Coronary artery (tissue), 2 donors: Measurements from ENCODE around the gene LHFPL6.

Experiments
- DNase-seq: peaks from one replicate; pipeline ENCODE4 v3.0.0-alpha.2; 2017; ENCODE audit warnings: low spot score
- H3K27ac ChIP-seq, 2 donors: fragments of 200-600 bp; sonication (generic); one replicate each; pipeline ENCODE4 v1.5.1; 2016 to 2019
- H3K4me3 ChIP-seq: fragments of 200-600 bp; sonication (generic); 2 replicates; pipeline ENCODE4 v1.5.1; 2016; ENCODE audit warnings: mild to moderate bottlenecking, moderate library complexity
- TF ChIP-seq, protein P1 (sequence below): fragments of 200-600 bp; sonication (generic); IDR thresholded peaks from one replicate; pipeline ENCODE4 v1.5.1; 2019; ENCODE audit warnings: antibody characterized with exemption

Gene LHFPL6

DNA sequence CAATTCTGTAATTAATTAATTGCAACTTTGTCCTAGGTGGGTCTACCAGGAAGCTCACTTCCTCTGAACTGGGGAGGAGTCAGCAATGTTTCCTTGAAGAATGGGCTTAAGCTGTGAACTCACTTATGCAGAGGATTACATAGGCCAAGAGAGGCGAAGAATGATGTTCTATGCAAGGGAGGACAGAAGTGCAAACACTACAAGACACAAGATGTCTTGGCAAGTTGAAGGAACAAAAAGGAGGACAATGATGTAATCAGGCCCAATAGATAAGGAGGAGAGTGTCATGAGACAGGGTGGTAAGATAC is 275.9 kb downstream of the LHFPL6 start:
- no peak overlapping the region for H3K4me3 ChIP-seq
- DNase-seq = no peak

DNA sequence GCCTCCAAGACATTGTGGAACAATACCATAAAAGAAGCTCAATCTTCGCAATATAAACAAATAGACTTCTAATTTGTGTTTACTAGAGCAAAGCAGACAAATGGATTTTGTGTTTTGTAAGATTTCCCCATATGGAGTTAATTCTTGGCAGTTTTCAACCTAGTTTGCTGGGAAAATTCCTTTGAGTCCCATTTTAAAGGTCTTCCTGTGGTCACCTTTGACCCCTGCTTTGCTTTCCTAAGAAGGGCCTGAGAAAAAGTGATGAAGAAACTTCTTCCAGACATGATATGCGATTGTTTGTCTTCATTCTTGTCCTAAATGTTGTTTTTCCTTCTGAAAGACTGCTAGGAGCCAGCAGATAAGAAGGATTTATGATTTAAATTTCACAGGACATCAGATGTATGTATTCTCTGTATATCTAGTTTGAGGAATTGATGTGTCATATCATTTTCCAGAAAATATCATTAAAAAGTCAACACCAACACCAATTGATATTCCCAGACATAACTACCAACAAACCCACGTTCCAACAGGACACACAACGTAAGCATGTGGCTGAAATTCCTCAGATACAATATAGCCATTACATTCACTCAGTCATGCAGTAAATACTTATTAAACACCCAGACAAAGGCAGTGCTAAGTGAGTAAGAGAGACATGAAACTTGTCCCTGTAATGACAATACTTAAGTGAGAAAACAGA is 276.4 kb downstream of the LHFPL6 start:
- TF ChIP-seq, protein P1, sequence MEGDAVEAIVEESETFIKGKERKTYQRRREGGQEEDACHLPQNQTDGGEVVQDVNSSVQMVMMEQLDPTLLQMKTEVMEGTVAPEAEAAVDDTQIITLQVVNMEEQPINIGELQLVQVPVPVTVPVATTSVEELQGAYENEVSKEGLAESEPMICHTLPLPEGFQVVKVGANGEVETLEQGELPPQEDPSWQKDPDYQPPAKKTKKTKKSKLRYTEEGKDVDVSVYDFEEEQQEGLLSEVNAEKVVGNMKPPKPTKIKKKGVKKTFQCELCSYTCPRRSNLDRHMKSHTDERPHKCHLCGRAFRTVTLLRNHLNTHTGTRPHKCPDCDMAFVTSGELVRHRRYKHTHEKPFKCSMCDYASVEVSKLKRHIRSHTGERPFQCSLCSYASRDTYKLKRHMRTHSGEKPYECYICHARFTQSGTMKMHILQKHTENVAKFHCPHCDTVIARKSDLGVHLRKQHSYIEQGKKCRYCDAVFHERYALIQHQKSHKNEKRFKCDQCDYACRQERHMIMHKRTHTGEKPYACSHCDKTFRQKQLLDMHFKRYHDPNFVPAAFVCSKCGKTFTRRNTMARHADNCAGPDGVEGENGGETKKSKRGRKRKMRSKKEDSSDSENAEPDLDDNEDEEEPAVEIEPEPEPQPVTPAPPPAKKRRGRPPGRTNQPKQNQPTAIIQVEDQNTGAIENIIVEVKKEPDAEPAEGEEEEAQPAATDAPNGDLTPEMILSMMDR = no peak
- Histone ChIP-seq H3K4me3 (no peak overlapping the region), H3K27ac (no peak overlapping the region)
- DNase-seq = no peak

More for the DNA sequence above, 275.9 kb downstream of the LHFPL6 start:
- no peak overlapping the region for H3K27ac ChIP-seq
- TF ChIP-seq, protein P1 = no peak

DNA sequence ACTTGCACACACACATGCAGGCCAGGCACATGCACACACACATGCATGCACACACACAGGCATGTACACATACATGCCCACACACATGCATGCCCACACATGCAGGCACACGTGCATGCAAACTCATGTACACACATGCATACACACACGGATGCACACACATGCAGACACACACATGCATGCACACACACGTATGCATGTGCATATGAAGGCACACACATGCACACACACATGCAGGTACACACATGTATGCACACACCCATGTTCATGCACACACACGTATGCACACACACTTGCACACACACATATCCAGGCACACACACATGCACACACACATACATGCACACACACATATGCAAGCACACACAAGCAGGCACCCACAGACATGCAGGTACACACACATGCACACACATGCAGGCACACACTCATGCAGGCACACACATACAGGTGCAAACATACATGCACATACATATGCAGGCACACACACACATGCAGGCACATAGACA is 278.1 kb downstream of the LHFPL6 start:
- Histone ChIP-seq H3K4me3 (no peak overlapping the region), H3K27ac (no peak overlapping the region)
- TF ChIP-seq, protein P1 = no peak
- no peak for DNase-seq

DNA sequence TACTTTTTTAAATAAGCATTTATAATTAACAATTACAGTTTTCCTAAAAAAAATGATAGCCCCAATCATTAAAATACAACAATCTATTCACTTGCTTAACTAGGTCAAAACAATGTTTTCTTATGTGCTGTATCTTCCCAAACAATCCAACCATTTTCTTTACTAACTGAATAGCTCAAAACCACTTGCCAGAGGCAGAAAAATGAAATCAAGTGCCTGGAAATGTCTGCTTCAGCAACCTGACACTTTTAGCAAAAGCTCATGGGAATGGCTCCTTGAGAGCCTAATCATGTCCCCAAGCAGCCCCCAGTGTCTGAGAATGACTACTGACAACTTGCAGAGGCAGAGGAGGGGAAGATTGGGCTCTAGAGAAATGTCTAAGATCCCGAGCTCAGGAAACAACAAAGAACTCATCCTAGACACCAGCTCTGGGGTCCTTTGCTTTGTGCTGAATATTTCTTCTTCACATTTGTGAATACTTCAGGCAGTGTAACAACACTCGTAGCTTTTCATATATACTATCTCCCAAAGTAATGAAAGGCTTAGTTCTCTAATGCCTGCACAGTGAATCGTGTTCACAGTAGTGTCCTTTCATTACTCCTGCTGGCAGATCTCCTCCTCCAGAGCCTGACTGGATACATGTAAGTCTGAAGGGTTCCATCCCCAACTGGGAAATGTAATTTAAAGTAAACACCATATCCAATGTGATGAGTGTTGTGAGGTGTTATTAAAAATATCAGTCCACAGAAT is 280.0 kb downstream of the LHFPL6 start:
- Histone ChIP-seq H3K4me3 (no peak overlapping the region), H3K27ac (peak overlapping the region in 1 of 2 donors; percentile 27)
- DNase-seq = no peak
- TF ChIP-seq, protein P1 = no peak

DNA sequence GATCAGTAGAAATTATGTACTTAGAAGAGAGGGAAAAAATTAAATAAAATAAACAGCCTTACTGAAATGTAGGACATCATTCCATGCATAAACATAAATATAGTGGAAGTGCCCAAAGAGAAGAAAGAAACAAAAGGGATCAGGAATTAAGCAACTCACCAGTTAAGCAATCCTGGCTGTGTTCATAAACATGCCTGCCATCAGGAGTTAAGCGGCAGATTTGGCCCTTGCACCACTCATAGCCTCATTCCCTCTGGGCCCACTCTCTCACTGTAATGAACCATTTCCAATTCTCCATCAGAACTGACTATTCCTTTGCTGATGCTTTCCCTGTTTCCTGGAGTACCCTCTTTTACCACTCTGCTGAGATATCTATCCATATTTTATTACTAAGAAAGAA is 281.4 kb downstream of the LHFPL6 start:
- H3K4me3 ChIP-seq = no peak overlapping the region
- H3K27ac ChIP-seq = peak overlapping the region in 1 of 2 donors; percentile 7
- DNase-seq = no peak
- TF ChIP-seq, protein P1 = no peak

DNA sequence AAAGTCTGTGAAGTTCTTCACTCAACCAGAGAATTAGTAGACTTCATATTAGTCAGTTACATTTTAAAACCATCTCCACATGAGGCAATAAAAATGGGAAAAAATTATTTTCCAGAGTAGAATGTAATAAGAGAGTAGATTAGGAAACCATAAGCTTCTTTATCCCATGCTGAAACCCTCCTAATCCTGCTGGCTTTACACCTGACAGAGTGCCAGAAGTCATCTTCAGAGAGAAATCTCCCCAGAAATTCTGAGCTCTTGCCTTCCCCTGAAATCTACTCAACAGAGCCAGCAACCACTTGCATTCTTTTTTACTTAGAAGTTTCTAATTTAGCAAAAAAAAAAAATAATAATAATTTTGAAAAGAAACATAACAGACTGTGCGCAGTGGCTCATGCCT is 284.8 kb downstream of the LHFPL6 start:
- Histone ChIP-seq H3K4me3 (no peak overlapping the region), H3K27ac (peak overlapping the region in 1 of 2 donors; percentile 40)
- no peak for DNase-seq
- TF ChIP-seq, protein P1 = no peak
